Activated CD8-positive, alpha-beta T cell treated with anti-CD3 and anti-CD28 coated beads for 36 hours (primary cell): ENCODE results near the gene MFSD2A. TPM values are rescaled to one million over a fixed set of nuclear protein-coding genes. Genes with fewer than 3 reads are reported as not detected.
"Not testable (repeated sequence)": the region's sequence is repeated elsewhere in the genome, so short reads cannot be mapped to it uniquely, and the experiment has no call there.

Experiments used
- ATAC-seq: fragments of 200-7000 bp; cut with Tn5 transposase; one replicate; pipeline ENCODE4 v1.10.0; 2021; ENCODE audit warnings: mild to moderate bottlenecking, moderate library complexity
- CTCF ChIA-PET: fragments of 350-600 bp; sonication (Branson Sonifier 250); formaldehyde crosslinking; loops from one replicate; lab custom pipeline; 2021; ENCODE audit warnings: antibody characterized with exemption; lab: Charles Lee
- POLR2A ChIA-PET: fragments of 350-600 bp; sonication (Branson Sonifier 250); formaldehyde crosslinking; loops from one replicate; lab custom pipeline; 2021; ENCODE audit warnings: antibody characterized with exemption; lab: Charles Lee
- DNase-seq: peaks from one replicate; pipeline ENCODE4 v3.0.0-alpha.2; 2020
- H3K27ac Mint-ChIP-seq: one replicate; pipeline ENCODE4 v1.8.0; 2021; ENCODE audit warnings: mild to moderate bottlenecking, mixed read lengths
- H3K27me3 Mint-ChIP-seq: one replicate; pipeline ENCODE4 v1.8.0; 2021; ENCODE audit warnings: mixed read lengths
- H3K36me3 Mint-ChIP-seq: one replicate; pipeline ENCODE4 v1.8.0; 2021; ENCODE audit warnings: low read depth, mixed read lengths
- H3K4me1 Mint-ChIP-seq: one replicate; pipeline ENCODE4 v1.8.0; 2021; ENCODE audit warnings: low read depth, mixed read lengths
- H3K4me3 Mint-ChIP-seq: one replicate; pipeline ENCODE4 v1.8.0; 2021; ENCODE audit warnings: mild to moderate bottlenecking, moderate library complexity, mixed read lengths
- H3K9me3 Mint-ChIP-seq: one replicate; pipeline ENCODE4 v1.8.0; 2021; ENCODE audit warnings: mixed read lengths
- intact Hi-C: fragments of 100-400 bp; cut with micrococcal nuclease; formaldehyde crosslinking; loops from one replicate; pipeline ENCODE4 v1.10.0; 2022
- total RNA-seq, 2 experiments: library from RNA; stranded (reverse); gene quantifications; one replicate each; pipeline ENCODE4 v1.2.3, GENCODE V29; 2021
- TF ChIP-seq, protein P1 (sequence below): fragments of 200-600 bp; IDR thresholded peaks from one replicate; pipeline ENCODE4 v1.8.0; 2022; ENCODE audit warnings: antibody characterized with exemption, mild to moderate bottlenecking

Gene MFSD2A
- total RNA-seq, 2 experiments from 2014 or later = 15.0 to 19.3 TPM

DNA sequence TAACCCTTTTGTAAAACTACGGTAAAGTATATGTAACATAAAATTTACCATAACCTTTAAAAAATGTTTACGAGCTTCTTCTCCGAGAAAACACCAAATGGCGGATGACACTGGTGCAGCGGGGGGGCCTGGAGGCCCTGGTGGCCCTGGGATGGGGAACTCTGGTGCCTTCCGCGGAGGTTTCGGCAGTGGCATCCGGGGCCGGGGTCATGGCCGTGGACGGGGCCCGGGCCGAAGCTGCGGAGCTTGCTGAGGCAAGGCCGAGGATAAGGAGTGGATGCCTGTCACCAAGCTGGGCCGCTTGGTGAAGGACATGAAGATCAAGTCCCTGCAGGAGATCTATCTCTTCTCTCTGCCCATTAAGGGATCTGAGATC, 7.5 kb downstream of the MFSD2A start:
- CTCF ChIA-PET = interaction anchor here (0.9 kb wide), 1 partner anchor 43 kb away, joined by 3 read pairs; no protein-coding TSS in a partner anchor
- Mint-ChIP-seq H3K4me3 (no peak overlapping the region), H3K27ac (no peak overlapping the region), H3K36me3 (peaks cover 75% of the 10 kb centered on the region), H3K9me3 (no peaks in the 10 kb centered on the region), H3K4me1 (peaks cover 16% of the 10 kb centered on the region), H3K27me3 (no peaks in the 10 kb centered on the region)
- intact Hi-C loops = no loop called here
- DNase-seq (no peak), ATAC-seq (no peak)
- TF ChIP-seq, protein P1, sequence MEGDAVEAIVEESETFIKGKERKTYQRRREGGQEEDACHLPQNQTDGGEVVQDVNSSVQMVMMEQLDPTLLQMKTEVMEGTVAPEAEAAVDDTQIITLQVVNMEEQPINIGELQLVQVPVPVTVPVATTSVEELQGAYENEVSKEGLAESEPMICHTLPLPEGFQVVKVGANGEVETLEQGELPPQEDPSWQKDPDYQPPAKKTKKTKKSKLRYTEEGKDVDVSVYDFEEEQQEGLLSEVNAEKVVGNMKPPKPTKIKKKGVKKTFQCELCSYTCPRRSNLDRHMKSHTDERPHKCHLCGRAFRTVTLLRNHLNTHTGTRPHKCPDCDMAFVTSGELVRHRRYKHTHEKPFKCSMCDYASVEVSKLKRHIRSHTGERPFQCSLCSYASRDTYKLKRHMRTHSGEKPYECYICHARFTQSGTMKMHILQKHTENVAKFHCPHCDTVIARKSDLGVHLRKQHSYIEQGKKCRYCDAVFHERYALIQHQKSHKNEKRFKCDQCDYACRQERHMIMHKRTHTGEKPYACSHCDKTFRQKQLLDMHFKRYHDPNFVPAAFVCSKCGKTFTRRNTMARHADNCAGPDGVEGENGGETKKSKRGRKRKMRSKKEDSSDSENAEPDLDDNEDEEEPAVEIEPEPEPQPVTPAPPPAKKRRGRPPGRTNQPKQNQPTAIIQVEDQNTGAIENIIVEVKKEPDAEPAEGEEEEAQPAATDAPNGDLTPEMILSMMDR = no peak
- POLR2A ChIA-PET = no interaction called here

DNA sequence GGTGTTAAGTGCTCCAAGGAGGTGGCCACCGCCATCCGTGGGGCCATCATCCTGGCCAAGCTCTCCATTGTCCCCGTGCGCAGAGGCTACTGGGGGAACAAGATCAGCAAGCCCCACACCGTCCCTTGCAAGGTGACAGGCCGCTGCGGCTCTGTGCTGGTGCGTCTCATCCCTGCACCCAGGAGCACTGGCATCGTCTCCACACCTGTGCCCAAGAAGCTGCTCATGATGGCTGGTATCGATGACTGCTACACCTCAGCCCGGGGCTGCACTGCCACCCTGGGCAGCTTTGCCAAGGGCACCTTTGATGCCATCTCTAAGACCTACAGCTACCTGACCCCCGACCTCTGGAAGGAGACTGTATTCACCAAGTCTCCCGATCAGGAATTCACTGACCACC, 8.0 kb downstream of the MFSD2A start:
- Mint-ChIP-seq H3K36me3 (peaks cover 74% of the 10 kb centered on the region), H3K4me1 (peaks cover 16% of the 10 kb centered on the region)
- POLR2A ChIA-PET, H3K4me3 Mint-ChIP-seq, H3K27me3 Mint-ChIP-seq, DNase-seq, H3K27ac Mint-ChIP-seq, ATAC-seq, H3K9me3 Mint-ChIP-seq, intact Hi-C loops: not testable (repeated sequence)
- CTCF ChIA-PET = interaction anchor here (0.9 kb wide), 1 partner anchor 44 kb away, joined by 3 read pairs; no protein-coding TSS in a partner anchor

DNA sequence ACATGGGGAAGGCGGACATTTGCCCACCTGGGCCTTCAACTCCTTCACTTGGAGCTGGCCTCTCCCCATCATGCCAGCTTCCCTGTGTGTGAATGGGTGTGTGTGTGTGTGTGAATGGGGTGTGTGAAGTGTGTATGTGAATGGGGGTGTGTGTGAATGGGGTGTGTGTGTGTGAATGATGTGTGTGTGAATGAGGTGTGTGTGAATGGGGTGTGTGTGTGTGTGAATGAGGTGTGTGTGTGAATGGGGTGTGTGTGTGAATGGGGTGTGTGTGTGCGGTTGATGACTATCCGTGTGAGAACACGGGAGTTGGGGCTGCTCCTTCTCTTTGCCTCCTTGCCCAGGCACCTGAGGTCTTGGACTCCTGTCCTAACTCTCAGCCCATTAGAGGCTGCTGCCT, 9.6 kb downstream of the MFSD2A start:
- POLR2A ChIA-PET = interaction anchor here (1.0 to 2.1 kb wide), 3 partner anchors 9 to 91 kb away, joined by 3 to 9 read pairs (median 5); partner anchors contain the start of gene MFSD2A
- Mint-ChIP-seq H3K4me3 (no peak overlapping the region), H3K27me3 (no peaks in the 10 kb centered on the region), H3K27ac (no peak overlapping the region), H3K36me3 (peaks cover 74% of the 10 kb centered on the region), H3K9me3 (no peaks in the 10 kb centered on the region), H3K4me1 (peaks cover 12% of the 10 kb centered on the region)
- TF ChIP-seq, protein P1 = no peak
- CTCF ChIA-PET = interaction anchor here (1.4 to 3.0 kb wide), 2 partner anchors 9 to 62 kb away, joined by 4 to 15 read pairs; partner anchors contain the start of gene MYCL
- DNase-seq (no peak), ATAC-seq (no peak)
- intact Hi-C loops = no loop called here

DNA sequence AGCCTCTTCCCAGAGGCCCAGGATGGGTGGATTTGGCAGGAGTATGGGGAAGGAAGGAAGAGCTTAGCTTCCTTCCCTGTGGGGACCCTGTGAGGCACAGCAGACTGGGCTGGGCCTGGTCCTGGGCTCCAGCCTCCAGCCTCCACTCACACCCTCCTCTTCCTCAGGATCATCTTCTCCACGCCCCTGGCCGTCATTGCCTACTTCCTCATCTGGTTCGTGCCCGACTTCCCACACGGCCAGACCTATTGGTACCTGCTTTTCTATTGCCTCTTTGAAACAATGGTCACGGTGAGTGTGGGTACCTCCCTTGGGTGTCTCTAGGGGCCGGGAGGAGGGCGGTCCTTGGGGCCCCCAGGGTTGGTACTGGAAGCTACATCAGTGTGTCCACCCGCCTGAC, 10.1 kb downstream of the MFSD2A start:
- no peaks in the 10 kb centered on the region for H3K9me3 Mint-ChIP-seq
- no peak overlapping the region for H3K27ac Mint-ChIP-seq
- DNase-seq = no peak
- H3K27me3 Mint-ChIP-seq = no peaks in the 10 kb centered on the region
- CTCF ChIA-PET = interaction anchor here (1.3 to 18.9 kb wide), 4 partner anchors 8 to 63 kb away, joined by 3 to 293 read pairs (median 10); partner anchors contain the start of gene MYCL
- peaks cover 70% of the 10 kb centered on the region for H3K36me3 Mint-ChIP-seq
- TF ChIP-seq, protein P1 = no peak
- H3K4me3 Mint-ChIP-seq = no peak overlapping the region
- intact Hi-C loops = no loop called here
- ATAC-seq = no peak
- H3K4me1 Mint-ChIP-seq = peaks cover 8% of the 10 kb centered on the region
- POLR2A ChIA-PET = interaction anchor here (1.0 to 2.1 kb wide), 3 partner anchors 10 to 91 kb away, joined by 3 to 9 read pairs (median 5); partner anchors contain the start of gene MFSD2A

DNA sequence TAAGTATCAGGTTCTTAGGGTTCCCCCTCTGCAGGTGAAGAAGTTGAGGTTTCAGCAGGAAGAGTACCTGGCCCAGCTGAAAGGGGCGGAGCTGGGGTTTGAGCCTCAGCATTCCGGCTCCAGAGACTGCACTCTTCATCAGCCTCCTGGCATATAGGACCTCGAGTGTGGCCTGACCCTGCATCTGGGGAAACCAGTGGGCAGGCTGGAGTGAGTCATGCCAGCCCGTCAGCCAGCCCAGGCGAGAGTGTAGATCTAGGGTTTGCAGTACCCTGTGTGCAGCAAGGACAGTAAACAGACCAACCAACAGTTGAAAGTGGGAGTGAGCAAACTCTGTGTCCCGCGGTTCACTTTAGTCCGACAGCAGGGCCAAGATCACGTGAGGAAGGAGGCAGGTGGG, 14.1 kb downstream of the MFSD2A start:
- H3K27ac Mint-ChIP-seq = no peak overlapping the region
- CTCF ChIA-PET = interaction anchor here (18.9 kb wide), 1 partner anchor 48 kb away, joined by 293 read pairs; no protein-coding TSS in a partner anchor
- intact Hi-C loops = no loop called here

More for the DNA sequence above, 14.1 kb downstream of the MFSD2A start:
- Mint-ChIP-seq H3K9me3 (no peaks in the 10 kb centered on the region), H3K36me3 (peaks cover 36% of the 10 kb centered on the region), H3K27me3 (no peaks in the 10 kb centered on the region), H3K4me1 (no peaks in the 10 kb centered on the region), H3K4me3 (no peak overlapping the region)
- TF ChIP-seq, protein P1 = no peak
- ATAC-seq = no peak
- POLR2A ChIA-PET = interaction anchor here (1.0 to 1.7 kb wide), 4 partner anchors 11 to 67 kb away, joined by 3 to 5 read pairs (median 4); no protein-coding TSS in a partner anchor
- DNase-seq = no peak
